CD14-positive monocyte (primary cell): Measurements from ENCODE around the gene SYNE2. TPM values are rescaled to one million over a fixed set of nuclear protein-coding genes. Genes with fewer than 3 reads are reported as not detected.

ENCODE experiments used
- DNase-seq, 3 donors: peaks; one replicate each; pipeline ENCODE4 v3.0.0-alpha.2; 2011 to 2022
- H2AFZ ChIP-seq: 2 replicates; pipeline ENCODE4 v1.6.0; 2012; ENCODE audit warnings: mild to moderate bottlenecking, low read depth, low read length, inconsistent platforms; ENCODE audit not compliant: insufficient read depth, poor library complexity, severe bottlenecking
- H3K27ac ChIP-seq, 2 donors: 1 replicate in 1 of 2; 2 replicates in 1 of 2; pipeline ENCODE4 v1.5.1; 2012 to 2013; ENCODE audit warnings: low read length in 2 of 2, control low read depth in 1 of 2, inconsistent platforms in 1 of 2, low read depth in 1 of 2, mild to moderate bottlenecking in 1 of 2
- H3K27me3 ChIP-seq, 2 donors: one replicate each; pipeline versions ENCODE4 v1.6.0 to v1.6.1; 2011 to 2013; ENCODE audit warnings: low read length in 2 of 2; ENCODE audit not compliant: control insufficient read depth in 2 of 2, insufficient read depth in 2 of 2
- H3K36me3 ChIP-seq, 2 donors: replicated peaks in 1 of 2; 1 replicate in 1 of 2; 2 replicates in 1 of 2; pipeline versions ENCODE4 v1.5.1 to v1.6.1; 2012 to 2013; ENCODE audit warnings: low read length in 2 of 2, control low read depth in 1 of 2, inconsistent platforms in 1 of 2, mild to moderate bottlenecking in 1 of 2; ENCODE audit not compliant: insufficient read depth in 2 of 2, control insufficient read depth in 1 of 2
- H3K4me1 ChIP-seq, 2 donors: 1 replicate in 1 of 2; 2 replicates in 1 of 2; pipeline versions ENCODE4 v1.5.1 to v1.6.1; 2012 to 2013; ENCODE audit warnings: low read length in 2 of 2, control low read depth in 1 of 2, inconsistent platforms in 1 of 2, mild to moderate bottlenecking in 1 of 2, moderate library complexity in 1 of 2; ENCODE audit not compliant: insufficient read depth in 2 of 2, control insufficient read depth in 1 of 2
- H3K4me2 ChIP-seq: replicated peaks from 2 replicates; pipeline ENCODE3; 2012; ENCODE audit warnings: low read length, moderate library complexity, mild to moderate bottlenecking; ENCODE audit not compliant: poor library complexity, severe bottlenecking; ENCODE audit errors: extremely low read depth
- H3K4me3 ChIP-seq, 3 experiments: fragments of 200-600 bp in 1 of 3; sonication (generic) in 1 of 3; replicated peaks in 1 of 3; 1 replicate in 2 of 3; 2 replicates in 1 of 3; pipeline ENCODE4 v1.5.1; 2011 to 2013; ENCODE audit warnings: low read length in 3 of 3, mild to moderate bottlenecking in 3 of 3, control low read depth in 2 of 3, low read depth in 2 of 3, inconsistent platforms in 1 of 3, moderate library complexity in 1 of 3
- H3K79me2 ChIP-seq: 2 replicates; pipeline ENCODE4 v1.6.0; 2012; ENCODE audit warnings: mild to moderate bottlenecking, control low read depth, inconsistent platforms, low read length, moderate library complexity; ENCODE audit not compliant: insufficient read depth
- H3K9ac ChIP-seq: 2 replicates; pipeline ENCODE4 v1.6.0; 2017; ENCODE audit warnings: low read length, mild to moderate bottlenecking; ENCODE audit not compliant: insufficient read depth, poor library complexity, severe bottlenecking
- H3K9me3 ChIP-seq, 2 donors: replicated peaks in 1 of 2; 1 replicate in 1 of 2; 2 replicates in 1 of 2; pipeline versions ENCODE4 v1.5.1 to v1.6.1; 2012 to 2013; ENCODE audit warnings: low read length in 2 of 2, control low read depth in 1 of 2; ENCODE audit not compliant: control insufficient read depth in 1 of 2, insufficient read depth in 1 of 2
- H4K20me1 ChIP-seq: 2 replicates; pipeline ENCODE4 v1.6.0; 2012; ENCODE audit warnings: mild to moderate bottlenecking, low read length, control low read depth, moderate library complexity; ENCODE audit not compliant: insufficient read depth
- H3K27ac Mint-ChIP-seq, 7 donors: one replicate each; pipeline ENCODE4 v1.8.0; 2020; ENCODE audit warnings: mild to moderate bottlenecking in 7 of 7, mixed read lengths in 7 of 7, moderate library complexity in 6 of 7, inconsistent platforms in 2 of 7
- H3K27me3 Mint-ChIP-seq, 3 donors: one replicate each; pipeline ENCODE4 v1.8.0; 2021 to 2022; ENCODE audit warnings: low read depth in 3 of 3, mild to moderate bottlenecking in 3 of 3, mixed read lengths in 3 of 3, moderate library complexity in 3 of 3, inconsistent platforms in 1 of 3
- H3K36me3 Mint-ChIP-seq, 2 donors: one replicate each; pipeline ENCODE4 v1.8.0; 2020; ENCODE audit warnings: mixed read lengths in 2 of 2, inconsistent platforms in 1 of 2, mild to moderate bottlenecking in 1 of 2
- H3K4me1 Mint-ChIP-seq: one replicate; pipeline ENCODE4 v1.8.0; 2020; ENCODE audit warnings: mild to moderate bottlenecking, mixed read lengths
- H3K4me3 Mint-ChIP-seq, 2 donors: one replicate each; pipeline ENCODE4 v1.8.0; 2020; ENCODE audit warnings: mild to moderate bottlenecking in 2 of 2, mixed read lengths in 2 of 2, moderate library complexity in 1 of 2
- H3K9me3 Mint-ChIP-seq, 7 donors: one replicate each; pipeline ENCODE4 v1.8.0; 2020 to 2022; ENCODE audit warnings: mixed read lengths in 7 of 7, mild to moderate bottlenecking in 6 of 7, moderate library complexity in 6 of 7, inconsistent platforms in 2 of 7
- CTCF ChIP-seq: fragments of 200-600 bp; IDR thresholded peaks from one replicate; pipeline ENCODE4 v1.8.0; 2022; ENCODE audit warnings: antibody characterized with exemption, mild to moderate bottlenecking
- WGBS: methylation state at CpG from one replicate; pipeline ENCODE4 v1.1.5; 2013; ENCODE audit warnings: missing lambda C conversion rate; ENCODE audit not compliant: insufficient coverage; 5-methylcytosine and 5-hydroxymethylcytosine counted together
- intact Hi-C, 2 donors: fragments of 100-400 bp; cut with micrococcal nuclease; formaldehyde crosslinking; loops; one replicate each; pipeline versions ENCODE4 v1.15.0 to v1.15.1; 2023
- polyA plus RNA-seq, 3 donors: library from polyadenylated mRNA; depleted of rRNA in 1 of 3; unstranded in 2 of 3; stranded (reverse) in 1 of 3; fragments of 300-500 nt in 2 of 3; fragments of >200 nt in 1 of 3; fragmentation: Illumina TruSeq in 2 of 3; gene quantifications; 1 replicate in 2 of 3; 2 replicates in 1 of 3; pipeline ENCODE4 v1.2.3, GENCODE V29; 2012 to 2021

The SYNE2 gene
- polyA plus RNA-seq, 3 donors, result 0.06 to 0.46 (median 0.44) TPM

- no peak overlapping the region for H3K27ac ChIP-seq
- WGBS, result 88% methylated on average over 1 of the region's 3 CpGs
- Mint-ChIP-seq H3K4me3 (no peak overlapping the region), H3K4me1 (no peaks in the 10 kb centered on the region), H3K27ac (no peak overlapping the region), H3K9me3 (peaks cover 0 to 4% (median 0%) of the 10 kb centered on the region in 7 donors), H3K36me3 (no peaks in the 10 kb centered on the region), H3K27me3 (peaks cover 2 to 28% (median 2%) of the 10 kb centered on the region in 3 donors)
- H4K20me1 ChIP-seq, result no peaks in the 10 kb centered on the region
- DNase-seq, result no peak
- no peaks in the 10 kb centered on the region for H3K4me1 ChIP-seq
- no peak overlapping the region for H2AFZ ChIP-seq
- H3K4me3 ChIP-seq, result no peak overlapping the region
- H3K4me2 ChIP-seq, result no peak overlapping the region
- H3K9me3 ChIP-seq, result no peaks in the 10 kb centered on the region
- H3K9ac ChIP-seq, result no peak overlapping the region
- no peaks in the 10 kb centered on the region for H3K36me3 ChIP-seq
- no peak for TF ChIP-seq CTCF
- intact Hi-C loops, result no loop called here
- H3K27me3 ChIP-seq, result peaks cover 0 to 2% of the 10 kb centered on the region in 2 donors
- no peaks in the 10 kb centered on the region for H3K79me2 ChIP-seq
Measured at GRCh38 chr14:63982156-63982555, 129.4 kb downstream of the SYNE2 start.

- Mint-ChIP-seq H3K27me3 (peaks cover 2 to 25% (median 2%) of the 10 kb centered on the region in 3 donors), H3K36me3 (no peaks in the 10 kb centered on the region), H3K27ac (no peak overlapping the region), H3K4me3 (no peak overlapping the region), H3K9me3 (peaks cover 0 to 4% (median 0%) of the 10 kb centered on the region in 7 donors), H3K4me1 (no peaks in the 10 kb centered on the region)
- no peak overlapping the region for H3K4me3 ChIP-seq
- H2AFZ ChIP-seq, result no peak overlapping the region
- H3K9me3 ChIP-seq, result no peaks in the 10 kb centered on the region
- no peaks in the 10 kb centered on the region for H3K79me2 ChIP-seq
- no peaks in the 10 kb centered on the region for H3K4me1 ChIP-seq
- WGBS, result 100% methylated on average over 1 of the region's 3 CpGs
- no peak overlapping the region for H3K27ac ChIP-seq
- no peak overlapping the region for H3K9ac ChIP-seq
- no peaks in the 10 kb centered on the region for H4K20me1 ChIP-seq
- no peak for DNase-seq
- no peaks in the 10 kb centered on the region for H3K36me3 ChIP-seq
- no peak overlapping the region for H3K4me2 ChIP-seq
- TF ChIP-seq CTCF, result no peak
- intact Hi-C loops, result no loop called here
- peaks cover 0 to 2% of the 10 kb centered on the region in 2 donors for H3K27me3 ChIP-seq
Measured at GRCh38 chr14:63982629-63983028, 129.8 kb downstream of the SYNE2 start.
